IPS-18c (cell line): ENCODE data around the gene SGPP2.

Experiments
- H3K4me3 ChIP-seq: 2 replicates; pipeline ENCODE4 v1.7.0; 2013; ENCODE audit warnings: low read depth, mild to moderate bottlenecking, low read length, moderate library complexity; ENCODE audit not compliant: insufficient read depth
- H3K9me3 ChIP-seq: one replicate; pipeline ENCODE4 v1.6.1; 2013; ENCODE audit warnings: mild to moderate bottlenecking, low read length, moderate library complexity; ENCODE audit not compliant: control insufficient read depth, insufficient read depth

The SGPP2 gene

GRCh38 chr2:222448748-222449181 is 24.4 kb downstream of the SGPP2 start:
- Histone ChIP-seq H3K4me3 (no peak overlapping the region), H3K9me3 (no peaks in the 10 kb centered on the region)

- Histone ChIP-seq H3K9me3 (no peaks in the 10 kb centered on the region), H3K4me3 (no peak overlapping the region)
These were observed 25.7 kb downstream of the SGPP2 start for GRCh38 chr2:222450021-222450420.

GRCh38 chr2:222451224-222451674 is 26.9 kb downstream of the SGPP2 start:
- Histone ChIP-seq H3K4me3 (no peak overlapping the region), H3K9me3 (no peaks in the 10 kb centered on the region)

- no peaks in the 10 kb centered on the region for H3K9me3 ChIP-seq
- no peak overlapping the region for H3K4me3 ChIP-seq
These were observed 28.1 kb downstream of the SGPP2 start for GRCh38 chr2:222452422-222452950.

GRCh38 chr2:222456479-222457077 is 32.2 kb downstream of the SGPP2 start:
- peaks cover 2% of the 10 kb centered on the region for H3K9me3 ChIP-seq
- H3K4me3 ChIP-seq = no peak overlapping the region

GRCh38 chr2:222459983-222460382 is 35.6 kb downstream of the SGPP2 start:
- H3K4me3 ChIP-seq = no peak overlapping the region

GRCh38 chr2:222465746-222466145 is 41.4 kb downstream of the SGPP2 start:
- Histone ChIP-seq H3K9me3 (peaks cover 6% of the 10 kb centered on the region), H3K4me3 (no peak overlapping the region)

More at GRCh38 chr2:222459983-222460382, 35.6 kb downstream of the SGPP2 start:
- H3K9me3 ChIP-seq = peaks cover 6% of the 10 kb centered on the region

GRCh38 chr2:222468346-222468745 is 44.0 kb downstream of the SGPP2 start:
- no peaks in the 10 kb centered on the region for H3K9me3 ChIP-seq
- H3K4me3 ChIP-seq = no peak overlapping the region

- no peak overlapping the region for H3K4me3 ChIP-seq
- no peaks in the 10 kb centered on the region for H3K9me3 ChIP-seq
These were observed 46.6 kb downstream of the SGPP2 start for GRCh38 chr2:222470802-222471468.

- H3K9me3 ChIP-seq = no peaks in the 10 kb centered on the region
- no peak overlapping the region; the same call in 1 of the 2 replicates for H3K4me3 ChIP-seq
These were observed 53.7 kb downstream of the SGPP2 start for GRCh38 chr2:222477962-222478608.

- Histone ChIP-seq H3K4me3 (no peak overlapping the region), H3K9me3 (no peaks in the 10 kb centered on the region)
These were observed 55.5 kb downstream of the SGPP2 start for GRCh38 chr2:222479859-222480258.

GRCh38 chr2:222480497-222480896 is 56.2 kb downstream of the SGPP2 start:
- Histone ChIP-seq H3K4me3 (no peak overlapping the region), H3K9me3 (no peaks in the 10 kb centered on the region)

GRCh38 chr2:222481941-222482340 is 57.6 kb downstream of the SGPP2 start:
- Histone ChIP-seq H3K4me3 (no peak overlapping the region), H3K9me3 (no peaks in the 10 kb centered on the region)

GRCh38 chr2:222483513-222484039 is 59.2 kb downstream of the SGPP2 start:
- no peak overlapping the region for H3K4me3 ChIP-seq
- H3K9me3 ChIP-seq = no peaks in the 10 kb centered on the region

- no peaks in the 10 kb centered on the region for H3K9me3 ChIP-seq
- no peak overlapping the region for H3K4me3 ChIP-seq
These were observed 61.2 kb downstream of the SGPP2 start for GRCh38 chr2:222485367-222486211.

GRCh38 chr2:222490131-222490530 is 65.8 kb downstream of the SGPP2 start:
- H3K9me3 ChIP-seq = peaks cover 6% of the 10 kb centered on the region
- no peak overlapping the region for H3K4me3 ChIP-seq

GRCh38 chr2:222492683-222493082 is 68.3 kb downstream of the SGPP2 start:
- H3K9me3 ChIP-seq = peaks cover 6% of the 10 kb centered on the region
- no peak overlapping the region for H3K4me3 ChIP-seq
